GM18511 (cell line): ENCODE data around the gene SNRPD3.
A peak's percentile ranks its signal among the peaks of the same experiment; 100 is the strongest.
"Not testable (repeated sequence)": the region's sequence is repeated elsewhere in the genome, so short reads cannot be mapped to it uniquely, and the experiment has no call there.

Experiments
- ATAC-seq: cut with Tn5 transposase; IDR thresholded peaks from one replicate; pipeline ENCODE4 v1.9.1; 2021; ENCODE audit warnings: mild to moderate bottlenecking, moderate library complexity; ENCODE audit not compliant: unreplicated experiment

The SNRPD3 gene

GRCh38 chr22:24606340-24606739 is 50.5 kb downstream of the SNRPD3 start:
- ATAC-seq, result not testable (repeated sequence)

- peak; percentile 50 for ATAC-seq
Observed at GRCh38 chr22:24607429-24607983, 51.7 kb downstream of the SNRPD3 start.

GRCh38 chr22:24608327-24608726 is 52.5 kb downstream of the SNRPD3 start:
- not testable (repeated sequence) for ATAC-seq

GRCh38 chr22:24609888-24610287 is 54.1 kb downstream of the SNRPD3 start:
- ATAC-seq, result not testable (repeated sequence)

GRCh38 chr22:24614794-24615193 is 59.0 kb downstream of the SNRPD3 start:
- not testable (repeated sequence) for ATAC-seq

- ATAC-seq, result not testable (repeated sequence)
Observed at GRCh38 chr22:24621244-24621643, 65.4 kb downstream of the SNRPD3 start.

GRCh38 chr22:24622596-24622995 is 66.8 kb downstream of the SNRPD3 start:
- ATAC-seq, result not testable (repeated sequence)
